Measurements from ENCODE around the gene OGFOD1. TPM values are rescaled to one million over a fixed set of nuclear protein-coding genes. Genes with fewer than 3 reads are reported as not detected.

Gene OGFOD1
- total and polyA plus RNA-seq, 2 donors (not counting 1 experiment from before 2014, with no cell fraction given): 8.4 to 28.7 TPM

GRCh38 chr16:56450275-56450985, 924 bp upstream of the OGFOD1 start:
- peak overlapping the region; percentile 68 to 88 (median 85) for H3K4me3 ChIP-seq (ENCODE audit: control extremely low read depth in 1 of 5, extremely low read depth in 1 of 5, insufficient read depth in 1 of 5, low read depth in 2 of 5, low read length in 4 of 5)
- peaks cover 74% of the 10 kb centered on the region for H3K79me2 ChIP-seq (ENCODE audit: control insufficient read depth, insufficient read depth, low read length)
- no peak for TF ChIP-seq CTCF (IDR thresholded peaks at IDR 0.05)
- TF ChIP-seq EZH2 (IDR thresholded peaks at IDR 0.05; ENCODE audit: borderline replicate concordance, insufficient read depth, low read depth, low read length, poor library complexity, severe bottlenecking): no peak
- WGBS (ENCODE audit: insufficient coverage): 0% methylated on average over 5 of the region's 18 CpGs
- Mint-ChIP-seq H3K27me3 (no peaks in the 10 kb centered on the region), H3K9me3 (ENCODE audit: insufficient read depth) (no peaks in the 10 kb centered on the region), H3K4me3 (peak overlapping the region; percentile 93), H3K27ac (peak overlapping the region; percentile 90), H3K4me1 (peaks cover 38% of the 10 kb centered on the region)
- peaks cover 14% of the 10 kb centered on the region for H4K20me1 ChIP-seq (ENCODE audit: control insufficient read depth, insufficient read depth, low read length, poor library complexity, severe bottlenecking)
- intact Hi-C loops (cut with micrococcal nuclease): loop anchor here (5.0 to 10.0 kb wide), 2 partner anchors 46 to 737 kb away; partner anchors contain the start of genes PSME3IP1 and RSPRY1
- peak overlapping the region; percentile 93 for H2AFZ ChIP-seq (ENCODE audit: insufficient read depth, low read depth, low read length, poor library complexity, severe bottlenecking)
- no peak for DNase-seq
- ATAC-seq (ENCODE audit: low read depth): no peak
- POLR2A ChIA-PET: interaction anchor here (0.6 to 1.0 kb wide), 2 partner anchors 10 to 27 kb away, joined by 3 read pairs; no protein-coding TSS in a partner anchor
- no peaks in the 10 kb centered on the region for H3K27me3 ChIP-seq (replicated peaks in 1 of 4; ENCODE audit: control extremely low read depth in 1 of 4, control insufficient read depth in 3 of 4, insufficient read depth in 4 of 4, low read length in 3 of 4)
- H3K36me3 ChIP-seq (replicated peaks in 1 of 2; ENCODE audit: control extremely low read depth in 1 of 2, control insufficient read depth in 1 of 2, extremely low read depth in 1 of 2, insufficient read depth in 2 of 2, low read length in 1 of 2): peaks cover 4 to 20% of the 10 kb centered on the region in 2 experiments
- H3K4me1 ChIP-seq (ENCODE audit: control insufficient read depth in 2 of 2, insufficient read depth in 2 of 2, low read length in 2 of 2): peaks cover 24 to 28% of the 10 kb centered on the region in 2 donors
- H3K9ac ChIP-seq (ENCODE audit: low read length): peak overlapping the region; percentile 77
- H3K9me3 ChIP-seq (ENCODE audit: control extremely low read depth in 1 of 3, control insufficient read depth in 2 of 3, insufficient read depth in 1 of 3, low read length in 2 of 3): no peaks in the 10 kb centered on the region
- peak overlapping the region; percentile 43 to 71 for H3K27ac ChIP-seq (ENCODE audit: low read length in 2 of 2)
- peak overlapping the region; percentile 83 for H3K4me2 ChIP-seq (replicated peaks; ENCODE audit: low read depth, low read length, poor library complexity, severe bottlenecking)
- CTCF ChIA-PET: interaction anchor here (1.0 to 2.7 kb wide), 6 partner anchors 11 to 252 kb away, joined by 3 to 10 read pairs (median 4); no protein-coding TSS in a partner anchor

Measured in B cell (primary cell).